IPS-NIHi7 (cell line): ENCODE results near the gene DNAJC6.
"Not testable (repeated sequence)": the region's sequence is repeated elsewhere in the genome, so short reads cannot be mapped to it uniquely, and the experiment has no call there.

ENCODE experiments used
- DNase-seq: peaks from one replicate; pipeline ENCODE4 v3.0.0; 2012; ENCODE audit warnings: mixed read lengths; ENCODE audit errors: extremely low spot score

Gene DNAJC6

GRCh38 chr1:65355031-65355712, 45.8 kb downstream of the DNAJC6 start:
- no peak for DNase-seq

GRCh38 chr1:65357291-65357960, 48.1 kb downstream of the DNAJC6 start:
- DNase-seq = no peak

- DNase-seq = no peak
Measured at GRCh38 chr1:65359888-65360287, 50.5 kb downstream of the DNAJC6 start.

GRCh38 chr1:65360648-65361047, 51.3 kb downstream of the DNAJC6 start:
- no peak for DNase-seq

GRCh38 chr1:65362545-65362944, 53.2 kb downstream of the DNAJC6 start:
- peak; percentile 53 for DNase-seq

DNA sequence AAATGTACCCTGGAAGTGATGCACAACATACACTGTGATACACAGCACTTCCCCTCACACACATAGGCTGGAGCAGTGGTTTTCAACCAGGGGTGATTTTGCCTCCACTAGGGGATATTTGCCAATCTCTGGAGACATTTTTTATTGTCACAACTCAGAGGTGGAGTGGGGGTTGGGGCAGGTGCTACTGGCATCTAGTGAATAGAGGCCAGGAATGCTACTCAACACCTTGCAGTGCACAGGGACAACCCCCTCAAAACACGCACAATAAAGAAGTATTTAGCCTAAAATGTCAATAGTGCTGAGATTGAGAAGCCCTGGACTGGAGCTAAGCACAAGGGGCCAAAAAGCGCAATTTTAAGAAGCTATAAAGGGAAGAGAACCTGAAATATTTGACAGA, 54.1 kb downstream of the DNAJC6 start:
- DNase-seq = no peak

DNA sequence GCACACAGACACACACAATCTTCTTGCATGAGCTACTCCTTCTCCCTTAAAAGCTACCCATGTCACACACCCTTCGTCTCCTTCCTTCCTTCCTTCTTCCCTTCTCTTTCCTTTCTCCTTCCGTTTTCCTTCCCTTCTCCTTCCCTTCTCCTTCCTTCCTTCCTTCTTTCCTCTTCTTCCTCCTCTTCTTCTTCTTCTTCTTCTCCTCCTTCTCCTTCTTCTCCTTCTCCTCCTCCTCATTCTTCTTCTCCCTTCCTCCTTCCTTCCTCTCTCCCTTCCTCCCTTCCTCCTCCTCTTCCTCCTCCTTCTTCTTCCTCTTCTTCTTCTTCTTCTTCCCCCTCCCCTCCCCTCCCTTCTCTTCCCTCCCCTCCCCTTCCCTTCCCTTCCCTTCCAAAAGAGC, 59.1 kb downstream of the DNAJC6 start:
- no peak for DNase-seq

DNA sequence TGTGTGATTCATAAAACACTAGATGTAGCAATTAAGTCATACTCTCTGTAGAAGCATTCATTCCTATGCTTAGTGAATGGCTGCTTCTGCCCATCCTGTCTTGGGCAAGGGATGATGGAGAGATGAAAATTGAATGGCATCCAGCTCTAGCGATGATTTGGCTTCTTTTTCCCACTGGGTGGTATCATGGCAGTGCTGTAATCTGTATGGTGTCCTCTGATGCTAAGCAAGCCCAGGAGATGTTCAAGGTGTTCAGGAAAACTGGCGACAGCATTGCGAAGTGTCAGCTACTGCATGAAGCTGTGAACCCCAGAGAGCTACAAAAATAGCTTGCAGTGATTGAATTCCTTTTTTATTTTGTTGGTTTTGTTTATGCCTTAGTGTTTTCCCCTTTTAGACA, 62.2 kb downstream of the DNAJC6 start:
- DNase-seq = no peak

- no peak for DNase-seq
Measured at GRCh38 chr1:65372557-65372956, 63.2 kb downstream of the DNAJC6 start.

DNA sequence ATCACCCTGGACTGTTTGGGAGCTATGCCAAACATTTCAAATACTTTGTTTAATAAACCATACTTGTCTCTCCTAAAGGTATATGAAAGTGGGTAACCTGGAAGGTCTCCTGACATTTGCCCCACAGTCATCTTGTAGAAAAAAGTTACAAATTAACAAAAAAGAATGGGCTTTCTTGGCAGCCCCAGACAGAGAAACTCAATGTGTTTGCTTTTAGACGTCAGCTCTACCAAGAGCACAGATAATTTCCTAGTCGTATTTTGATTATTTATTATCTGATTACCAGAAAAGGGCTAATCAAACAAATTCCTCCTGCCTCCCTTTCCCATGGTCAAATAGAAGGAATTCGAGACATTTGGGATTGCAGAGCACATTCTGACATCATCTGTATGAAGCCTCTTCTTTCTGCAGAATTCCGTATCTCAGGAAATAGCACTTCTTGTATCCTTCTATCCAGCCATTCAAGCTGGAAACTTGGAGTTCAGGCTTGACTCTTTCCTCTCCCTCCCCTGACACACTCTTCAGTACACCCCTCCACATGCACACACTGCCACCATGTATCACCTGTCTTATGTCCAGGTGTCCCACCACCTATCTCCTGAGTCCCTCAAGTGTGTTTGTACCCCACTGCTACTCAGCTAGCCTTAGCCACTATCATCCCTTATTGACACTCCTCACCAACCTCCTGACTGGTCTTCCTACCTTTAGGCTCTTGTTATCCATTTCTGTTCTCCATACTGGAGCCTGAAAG, 68.3 kb downstream of the DNAJC6 start:
- no peak for DNase-seq

DNA sequence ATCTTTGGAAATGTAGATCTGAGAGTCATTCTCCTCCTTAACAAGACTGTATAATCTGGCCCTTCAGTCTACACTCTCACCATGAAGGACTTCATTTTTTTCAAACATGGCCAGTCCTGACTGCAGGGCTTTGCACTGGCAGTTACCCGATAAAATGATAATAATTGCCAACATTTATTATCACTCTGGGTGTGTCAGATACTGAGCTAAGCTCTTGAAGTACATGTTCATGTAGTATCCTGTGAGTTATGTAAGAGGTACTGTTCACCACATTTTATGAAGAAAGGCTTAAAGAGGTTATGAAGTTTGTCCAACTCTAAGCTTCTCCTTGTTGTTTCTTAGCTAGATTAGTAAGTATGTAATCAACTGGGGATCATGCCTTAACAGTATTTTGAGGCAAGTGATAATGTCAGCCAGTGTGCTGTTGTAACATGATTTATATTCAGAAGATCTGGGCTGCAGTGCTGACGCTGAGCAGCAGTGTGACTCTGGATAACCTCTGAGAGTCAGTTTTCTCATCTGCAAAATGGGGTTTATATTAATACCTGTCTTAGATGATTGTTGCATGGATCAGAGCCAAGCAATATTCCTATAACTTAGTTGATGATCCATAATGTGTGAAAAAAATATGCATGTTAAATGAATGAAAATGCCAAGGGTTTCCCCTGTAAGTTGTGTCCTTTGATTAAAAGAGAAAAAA, 69.1 kb downstream of the DNAJC6 start:
- no peak for DNase-seq

DNA sequence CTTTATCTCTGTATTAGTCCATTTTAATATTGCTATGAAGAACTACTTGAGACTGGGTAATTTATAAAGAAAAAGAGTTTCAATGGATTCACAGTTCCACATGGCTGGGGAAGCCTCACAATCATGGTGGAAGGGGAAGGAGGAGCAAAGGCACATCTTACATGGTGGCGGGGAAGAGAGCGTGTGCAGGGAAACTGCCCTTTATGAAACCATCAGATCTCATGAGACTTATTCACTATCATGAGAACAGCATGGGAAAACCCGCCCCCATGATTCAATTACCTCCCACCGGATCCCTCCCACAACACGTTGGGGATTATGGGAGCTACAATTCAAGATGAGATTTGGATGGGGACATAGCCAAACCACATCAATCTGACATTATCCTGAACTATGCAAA, 75.1 kb downstream of the DNAJC6 start:
- not testable (repeated sequence) for DNase-seq

DNA sequence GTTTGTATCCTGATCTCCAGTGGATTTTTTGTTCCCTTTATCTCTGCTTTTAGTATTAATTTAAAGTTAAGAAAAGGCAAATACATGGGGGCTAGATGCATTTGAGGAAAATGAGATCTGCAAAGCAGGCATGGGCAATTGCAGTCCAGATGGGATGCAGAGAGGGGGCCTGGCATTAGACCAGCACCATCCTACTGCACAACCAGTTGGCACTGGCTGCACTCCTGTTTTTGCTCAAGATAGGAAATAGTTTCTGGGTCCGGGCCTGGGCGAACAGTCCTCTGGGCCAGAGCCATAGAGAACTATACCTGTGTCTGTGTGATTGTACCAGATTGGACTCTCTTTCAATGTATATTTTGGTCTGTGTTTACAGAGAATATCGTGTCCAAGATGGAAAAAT, 77.1 kb downstream of the DNAJC6 start:
- DNase-seq = no peak

DNA sequence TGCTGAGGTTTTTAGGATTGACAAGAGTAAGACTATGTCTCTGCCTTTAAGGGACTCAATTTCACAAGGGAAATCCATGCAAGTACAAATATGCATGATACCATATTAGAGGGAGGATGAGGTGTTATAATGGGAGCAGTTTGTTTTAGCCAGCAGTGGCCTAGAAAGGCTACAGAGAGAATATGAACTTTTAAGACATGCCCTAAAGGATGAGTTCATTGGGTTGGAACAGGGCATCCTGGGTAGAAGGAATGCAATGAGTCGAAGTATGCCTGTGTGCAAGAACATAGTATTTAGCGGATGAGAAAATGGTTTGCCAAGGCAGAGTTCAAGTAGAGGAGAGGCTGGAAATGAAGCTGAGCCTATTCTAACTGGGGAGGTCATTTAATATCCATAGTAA, 78.5 kb downstream of the DNAJC6 start:
- DNase-seq = no peak

- DNase-seq = no peak
Measured at GRCh38 chr1:65388908-65389695, 79.8 kb downstream of the DNAJC6 start.

GRCh38 chr1:65392497-65392896, 83.2 kb downstream of the DNAJC6 start:
- DNase-seq = no peak

- no peak for DNase-seq
Measured at GRCh38 chr1:65393347-65393746, 84.0 kb downstream of the DNAJC6 start.

GRCh38 chr1:65393928-65394327, 84.6 kb downstream of the DNAJC6 start:
- DNase-seq = no peak

DNA sequence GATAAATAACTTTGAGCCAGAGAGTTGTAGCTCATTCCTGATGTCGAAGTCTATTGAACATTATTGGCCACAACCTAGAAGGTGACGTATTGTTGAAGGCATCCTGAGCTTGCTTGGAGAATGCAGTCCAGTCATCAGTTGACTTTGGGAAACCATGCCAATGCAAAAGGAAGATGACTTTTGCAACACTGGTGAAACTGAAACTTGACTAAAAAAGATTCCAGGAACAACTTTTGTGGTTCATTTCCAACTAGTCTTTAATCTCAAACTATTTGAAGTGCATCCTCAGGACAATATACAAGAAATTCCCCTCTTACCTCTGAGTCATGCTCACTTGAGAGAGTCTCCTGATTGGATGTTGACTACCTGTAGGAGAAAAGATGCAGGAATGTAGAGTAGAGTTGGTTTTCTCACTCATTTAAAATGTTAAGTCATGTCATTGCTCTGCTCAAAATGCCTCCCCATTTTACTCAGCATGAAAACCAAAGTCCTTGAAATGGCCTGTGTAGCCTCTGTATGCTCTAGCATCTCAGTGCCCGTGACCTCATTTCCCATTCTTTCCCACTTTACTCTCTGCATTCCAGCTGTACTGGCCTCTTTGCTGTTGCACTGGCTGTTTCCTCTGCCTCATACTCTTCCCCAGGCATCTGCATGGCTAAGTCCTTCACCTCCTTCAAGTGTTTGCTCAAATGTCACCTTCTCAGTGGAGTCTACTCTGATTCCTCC, 86.7 kb downstream of the DNAJC6 start:
- DNase-seq = peak; percentile 19

GRCh38 chr1:65398083-65398482, 88.7 kb downstream of the DNAJC6 start:
- DNase-seq = no peak

GRCh38 chr1:65399003-65399402, 89.7 kb downstream of the DNAJC6 start:
- DNase-seq = no peak
